Activated naive CD4-positive, alpha-beta T cell treated with anti-CD3 and anti-CD28 coated beads, Interleukin-2, amount 50 U/mL, for 24 hours (primary cell): ENCODE data around the gene ALG8.

Experiments used
- H3K27ac Mint-ChIP-seq: one replicate; pipeline ENCODE4 v1.8.0; 2021; ENCODE audit warnings: mild to moderate bottlenecking, mixed read lengths
- H3K27me3 Mint-ChIP-seq: one replicate; pipeline ENCODE4 v1.8.0; 2021; ENCODE audit warnings: mixed read lengths
- H3K36me3 Mint-ChIP-seq: one replicate; pipeline ENCODE4 v1.8.0; 2021; ENCODE audit warnings: mixed read lengths
- H3K4me1 Mint-ChIP-seq: one replicate; pipeline ENCODE4 v1.8.0; 2021; ENCODE audit warnings: mixed read lengths
- H3K4me3 Mint-ChIP-seq: one replicate; pipeline ENCODE4 v1.8.0; 2021; ENCODE audit warnings: mild to moderate bottlenecking, mixed read lengths
- H3K9me3 Mint-ChIP-seq: one replicate; pipeline ENCODE4 v1.8.0; 2021; ENCODE audit warnings: mixed read lengths

ALG8 gene

DNA sequence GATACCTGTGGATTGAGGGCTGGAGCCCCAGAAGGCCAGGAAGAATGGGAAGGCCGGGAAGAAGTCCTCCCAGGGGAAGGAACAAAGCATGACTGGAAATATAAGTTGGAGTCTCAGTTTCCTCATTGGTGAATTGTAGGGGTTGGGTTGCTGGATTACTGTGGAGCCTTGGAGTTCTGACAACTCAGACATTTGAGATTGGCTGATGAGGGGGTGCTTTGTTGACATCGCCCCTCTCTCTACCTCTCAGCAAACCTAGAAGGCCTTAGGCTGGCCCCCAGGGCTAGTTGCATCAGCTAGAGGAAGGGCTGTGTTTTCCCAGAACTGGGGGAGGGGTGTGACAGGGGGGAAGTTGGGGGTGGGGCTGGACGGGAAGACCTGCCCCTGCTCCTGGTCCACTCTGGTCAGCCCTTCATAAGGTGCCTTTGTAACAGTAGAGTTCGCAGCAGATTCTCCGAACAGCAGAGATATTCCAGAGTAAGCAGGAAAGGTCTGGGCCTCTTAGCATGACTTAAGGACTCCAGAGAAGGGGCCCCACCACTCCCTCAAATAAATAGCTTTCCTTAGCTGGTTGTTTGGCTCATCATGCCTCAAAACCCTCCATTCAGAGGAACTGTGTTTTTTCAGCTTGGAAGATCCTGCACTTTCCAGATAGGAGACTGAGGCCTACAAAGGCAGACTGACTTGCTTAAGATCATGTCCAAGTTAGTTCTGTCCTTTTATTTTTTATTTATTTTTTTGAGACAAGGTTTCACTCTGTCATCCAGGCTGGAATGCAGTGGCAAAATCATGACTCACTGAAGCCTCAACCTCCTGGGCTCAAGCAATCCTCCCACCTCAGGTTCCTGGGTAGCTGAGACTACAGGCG is 88.2 kb downstream of the ALG8 start:
- Mint-ChIP-seq H3K27ac (no peak overlapping the region), H3K9me3 (no peaks in the 10 kb centered on the region), H3K4me3 (no peak overlapping the region), H3K4me1 (peaks cover 3% of the 10 kb centered on the region), H3K36me3 (no peaks in the 10 kb centered on the region), H3K27me3 (no peaks in the 10 kb centered on the region)
